GM18858 (cell line): ENCODE measurements around the gene JMJD4.

ENCODE experiments used
- ATAC-seq: cut with Tn5 transposase; IDR thresholded peaks from one replicate; pipeline ENCODE4 v1.9.1; 2021; ENCODE audit not compliant: unreplicated experiment

The JMJD4 gene

DNA sequence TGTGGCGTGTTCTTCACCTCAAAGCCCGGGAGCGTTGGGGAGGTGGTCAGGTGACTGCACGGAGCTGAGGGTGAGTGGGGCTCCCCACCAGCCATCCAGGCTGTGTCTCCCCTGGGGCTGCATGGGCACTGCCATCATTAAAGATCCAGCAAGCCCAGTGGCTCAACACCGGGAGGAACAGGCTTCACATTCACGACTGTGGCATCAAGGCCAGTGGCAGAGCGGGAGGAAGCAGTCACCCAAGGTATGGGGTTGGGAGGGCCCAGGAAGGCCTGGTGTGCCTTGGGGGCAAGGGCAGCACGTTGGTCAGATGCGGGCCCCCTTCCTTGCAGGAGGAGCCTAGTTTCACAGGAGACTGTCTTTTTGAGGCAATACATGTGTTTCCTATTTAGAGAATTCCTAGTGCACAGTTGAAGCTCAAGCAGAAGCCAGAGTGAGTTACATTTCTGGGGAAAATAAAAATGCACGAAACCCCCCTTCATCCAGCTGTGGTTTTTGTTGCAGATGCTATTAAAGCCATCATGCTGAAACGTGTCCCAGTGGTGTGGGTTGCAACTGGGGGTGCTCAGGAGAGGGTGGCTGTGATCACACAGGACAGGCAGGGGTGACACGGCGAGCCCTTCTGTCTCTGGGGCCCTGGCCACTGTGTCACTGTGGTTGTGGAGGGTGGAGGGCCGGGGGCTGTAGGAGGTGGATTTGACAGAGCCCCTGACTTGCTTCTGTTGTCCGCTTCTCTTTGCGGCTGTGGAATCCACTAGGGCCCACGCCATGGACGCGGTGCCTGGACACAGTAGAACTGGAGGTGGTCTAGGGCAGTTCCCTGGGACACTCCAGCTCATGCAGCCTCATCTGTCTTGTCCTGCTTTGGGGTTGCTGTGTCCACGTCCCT, 34.2 kb upstream of the JMJD4 start:
- no peak for ATAC-seq

- ATAC-seq, result no peak
Measured at GRCh38 chr1:227768640-227769039, 33.5 kb upstream of the JMJD4 start.

DNA sequence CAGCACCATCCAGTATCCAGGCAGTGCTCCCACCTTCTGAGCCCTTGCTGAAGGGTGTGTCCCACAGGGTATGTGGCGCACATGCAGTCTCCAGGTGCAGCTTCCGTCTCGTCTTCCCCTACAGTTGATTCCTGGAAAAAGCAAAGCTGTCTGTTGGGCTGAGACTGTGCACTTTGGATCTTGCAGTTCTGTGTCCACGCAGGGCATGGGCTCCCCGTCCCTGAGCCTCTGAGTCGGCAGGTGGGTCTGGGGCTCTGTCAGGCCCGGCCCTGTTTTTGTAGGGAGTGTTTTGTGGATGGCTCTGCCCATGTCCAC, 33.0 kb upstream of the JMJD4 start:
- ATAC-seq, result no peak

DNA sequence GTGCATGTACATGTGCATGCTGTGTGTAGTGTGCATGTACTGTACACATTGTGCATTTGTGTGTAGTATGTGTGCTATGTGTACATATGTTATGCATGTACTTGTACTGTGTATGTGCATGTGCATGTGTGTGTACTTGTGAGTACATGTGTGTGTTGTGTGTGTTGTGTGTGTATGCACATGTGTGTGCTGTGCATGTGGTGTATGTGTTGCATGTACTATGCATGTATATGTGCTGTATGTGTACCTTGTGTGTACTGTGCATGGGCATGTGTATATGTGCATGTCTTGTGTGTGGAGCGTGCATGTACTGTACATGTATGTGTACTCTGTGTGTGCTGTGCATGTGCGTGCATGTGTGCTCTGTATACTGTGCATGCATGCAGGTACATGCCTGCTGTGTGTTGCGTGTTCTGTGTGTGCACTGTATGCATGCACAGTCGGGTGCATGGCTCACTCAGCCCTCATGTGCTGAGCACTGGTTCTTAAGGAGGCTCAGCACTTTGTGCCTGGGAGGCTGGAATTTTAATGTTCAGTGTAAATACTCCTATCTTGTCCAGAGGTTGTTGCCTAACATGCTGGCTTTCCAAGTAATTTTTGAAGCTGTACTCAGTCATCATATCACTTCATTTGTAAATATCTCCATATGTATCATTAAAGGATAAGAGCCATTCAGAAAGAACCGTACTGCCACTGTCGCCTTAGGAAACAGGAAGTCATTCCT, 32.5 kb upstream of the JMJD4 start:
- no peak for ATAC-seq

DNA sequence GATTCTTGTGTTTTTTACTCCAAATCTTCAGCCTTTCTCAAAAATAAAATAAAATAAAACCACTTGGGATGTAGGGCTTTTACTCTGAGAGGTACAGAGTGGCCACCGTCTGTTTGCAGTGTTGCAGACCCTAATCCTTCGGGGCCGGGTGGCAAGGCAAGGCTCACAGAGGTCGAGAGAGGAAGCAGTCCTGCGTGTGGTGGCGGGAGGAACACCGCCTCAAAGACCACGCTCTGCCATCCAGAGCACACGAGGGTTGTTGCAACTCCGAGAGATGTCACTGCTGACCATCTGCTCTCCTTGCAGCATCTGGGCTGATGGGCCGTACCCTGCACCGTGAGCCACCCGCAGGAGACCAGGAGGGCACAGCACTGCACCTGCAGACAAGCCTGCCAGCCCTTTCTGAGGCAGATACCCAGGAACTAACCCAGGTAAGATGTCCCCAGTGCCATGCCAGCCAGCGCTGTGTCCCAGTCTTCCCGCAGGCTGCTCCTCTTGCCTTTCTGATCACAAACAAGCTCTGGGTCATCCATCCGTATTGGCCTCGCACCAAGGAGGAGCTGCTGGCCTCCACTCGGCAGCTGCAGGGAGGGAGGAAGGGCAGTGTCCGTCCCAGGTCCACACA, 31.7 kb upstream of the JMJD4 start:
- no peak for ATAC-seq

- ATAC-seq, result no peak
Measured at GRCh38 chr1:227766015-227766634, 31.0 kb upstream of the JMJD4 start.

DNA sequence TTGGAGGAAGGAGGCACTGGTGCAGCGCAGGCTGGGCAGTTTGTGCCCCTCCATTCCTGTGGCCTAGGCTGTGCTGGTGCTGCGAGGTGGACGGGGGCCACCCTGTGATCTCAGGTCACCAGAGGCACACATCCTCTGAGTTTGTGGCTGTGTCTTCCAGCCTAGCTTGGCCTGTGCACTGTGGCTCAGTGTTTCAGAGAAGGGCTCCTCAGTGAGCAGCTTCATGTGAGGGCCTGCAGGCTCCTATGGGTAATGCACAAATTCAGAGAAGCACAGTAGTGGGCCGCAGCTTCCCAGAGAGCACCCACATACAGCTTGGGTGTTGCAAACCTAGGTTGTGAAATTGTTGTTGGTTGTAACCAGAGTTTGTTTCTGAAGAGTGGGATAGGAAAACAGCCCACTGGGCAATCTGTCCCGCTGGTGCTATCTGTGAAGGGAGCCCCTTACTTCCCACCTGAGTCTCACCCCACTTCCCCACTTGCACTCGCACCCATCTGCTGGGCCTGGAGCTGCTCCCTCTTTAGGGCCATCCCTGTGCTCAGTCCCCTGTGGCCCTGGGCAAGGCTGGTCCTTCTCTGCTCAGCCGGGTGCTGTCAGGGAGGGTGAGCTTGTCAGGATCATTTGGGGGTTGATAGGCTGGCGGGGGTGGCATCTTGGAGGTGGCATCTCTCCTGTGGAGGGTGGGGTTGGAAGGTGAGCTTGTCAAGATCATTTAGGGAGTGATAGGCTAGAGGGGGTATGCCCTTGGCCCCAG, 30.3 kb upstream of the JMJD4 start:
- ATAC-seq, result no peak

DNA sequence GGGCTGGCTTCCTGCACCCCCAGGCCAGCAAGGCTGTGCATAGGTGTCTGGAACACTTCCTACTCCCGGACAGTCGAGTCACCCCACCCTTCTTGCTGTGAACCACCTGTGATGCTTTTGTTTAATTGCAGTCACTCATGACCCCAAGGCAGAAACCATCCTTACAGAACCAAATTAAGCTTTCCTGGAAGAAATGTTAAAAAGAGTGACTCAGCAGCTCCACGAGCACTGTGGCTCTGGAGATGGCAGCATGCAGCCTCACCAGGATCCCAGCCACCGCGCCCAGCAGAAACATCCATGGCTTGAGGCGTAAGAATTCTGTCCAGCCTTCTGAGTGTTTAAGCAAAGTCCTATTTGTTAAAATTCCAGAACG, 28.9 kb upstream of the JMJD4 start:
- ATAC-seq, result no peak

DNA sequence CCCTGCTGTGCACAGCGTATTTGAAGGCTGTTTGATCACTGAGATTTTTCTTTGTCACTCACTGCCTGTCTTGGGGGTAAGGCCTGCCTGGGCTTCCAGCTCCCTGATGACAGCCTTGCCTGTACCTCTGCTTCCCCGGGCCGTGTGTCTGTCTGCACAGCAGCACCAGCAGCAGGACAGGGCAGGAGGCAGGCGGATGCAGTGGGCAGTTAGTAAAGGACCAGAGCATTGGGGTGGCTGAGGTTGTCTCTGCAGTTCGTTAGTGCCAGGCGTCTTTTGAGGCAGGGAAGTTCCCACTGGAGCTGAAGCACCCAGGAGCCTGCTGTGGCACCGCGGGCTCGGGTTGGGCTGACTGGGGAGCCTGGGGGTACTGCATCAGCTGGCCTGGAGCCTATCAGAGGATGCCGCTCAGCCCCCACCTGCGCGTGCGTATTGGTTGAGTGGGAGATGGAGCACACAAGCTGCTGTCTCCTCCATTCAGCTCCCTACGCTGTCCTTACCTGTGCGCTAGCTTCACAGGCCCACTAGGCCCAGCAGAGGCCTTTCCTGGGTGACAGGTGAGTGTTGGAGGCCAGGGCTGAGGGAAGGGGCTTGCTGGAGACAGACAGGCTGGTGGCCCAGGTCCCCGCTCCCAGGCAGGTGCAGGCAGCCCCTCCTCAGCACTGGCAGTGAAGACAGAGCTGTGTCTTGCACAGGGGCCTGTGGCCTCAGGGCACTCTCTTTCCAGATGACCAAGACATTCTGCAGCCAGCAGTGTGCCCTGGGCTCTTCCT, 28.3 kb upstream of the JMJD4 start:
- no peak for ATAC-seq

- peak; percentile 59 for ATAC-seq
Measured at GRCh38 chr1:227762231-227762911, 27.3 kb upstream of the JMJD4 start.

DNA sequence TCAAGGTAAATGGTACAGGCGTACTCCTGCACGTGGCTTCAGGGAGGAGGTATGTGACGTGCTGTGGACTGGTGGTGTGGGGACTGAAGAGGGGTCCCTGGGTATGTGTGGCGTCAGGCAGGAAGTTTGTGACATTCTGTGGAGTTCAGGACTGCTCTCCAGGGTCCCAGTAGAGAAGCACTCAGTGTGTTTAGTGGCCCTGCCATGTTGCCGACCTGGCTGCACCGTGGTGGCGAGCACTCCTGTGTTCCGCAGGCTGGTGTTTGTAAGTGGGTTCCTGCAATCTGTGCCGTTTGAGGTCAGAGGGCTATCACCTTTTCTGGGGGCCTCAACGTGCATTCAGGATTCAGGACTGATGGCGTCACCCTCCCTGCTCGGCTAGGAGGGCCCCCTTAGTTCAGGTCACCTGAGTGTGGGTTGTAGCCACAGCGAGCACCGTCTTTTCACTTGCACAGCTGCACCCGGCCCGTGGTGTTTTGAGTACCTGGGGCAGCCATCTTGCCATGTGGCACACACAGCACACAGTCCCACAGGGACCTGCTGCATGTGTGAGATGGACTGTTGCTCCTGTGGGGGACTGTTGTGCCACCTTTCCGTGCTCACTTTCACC, 26.6 kb upstream of the JMJD4 start:
- ATAC-seq, result no peak

DNA sequence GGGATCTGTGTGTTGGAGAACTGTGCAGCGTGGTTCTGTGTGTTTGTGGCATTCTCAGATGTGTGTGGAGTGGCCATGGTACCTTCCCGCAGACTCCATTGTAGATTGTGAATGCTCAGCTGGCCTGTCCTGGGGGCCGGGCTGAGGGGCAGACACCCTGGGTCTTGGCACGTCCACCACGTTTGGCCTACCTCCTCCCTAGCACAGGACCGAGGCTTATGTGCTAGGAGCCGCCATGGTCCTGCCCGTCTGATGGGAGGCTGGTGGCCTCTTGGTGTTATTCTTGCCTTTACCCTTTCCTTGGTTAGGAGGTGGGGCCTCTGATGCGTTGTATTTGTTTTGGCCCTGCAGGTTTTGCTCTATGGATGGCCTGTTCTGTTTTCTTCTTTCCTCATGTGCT, 25.3 kb upstream of the JMJD4 start:
- ATAC-seq, result no peak

DNA sequence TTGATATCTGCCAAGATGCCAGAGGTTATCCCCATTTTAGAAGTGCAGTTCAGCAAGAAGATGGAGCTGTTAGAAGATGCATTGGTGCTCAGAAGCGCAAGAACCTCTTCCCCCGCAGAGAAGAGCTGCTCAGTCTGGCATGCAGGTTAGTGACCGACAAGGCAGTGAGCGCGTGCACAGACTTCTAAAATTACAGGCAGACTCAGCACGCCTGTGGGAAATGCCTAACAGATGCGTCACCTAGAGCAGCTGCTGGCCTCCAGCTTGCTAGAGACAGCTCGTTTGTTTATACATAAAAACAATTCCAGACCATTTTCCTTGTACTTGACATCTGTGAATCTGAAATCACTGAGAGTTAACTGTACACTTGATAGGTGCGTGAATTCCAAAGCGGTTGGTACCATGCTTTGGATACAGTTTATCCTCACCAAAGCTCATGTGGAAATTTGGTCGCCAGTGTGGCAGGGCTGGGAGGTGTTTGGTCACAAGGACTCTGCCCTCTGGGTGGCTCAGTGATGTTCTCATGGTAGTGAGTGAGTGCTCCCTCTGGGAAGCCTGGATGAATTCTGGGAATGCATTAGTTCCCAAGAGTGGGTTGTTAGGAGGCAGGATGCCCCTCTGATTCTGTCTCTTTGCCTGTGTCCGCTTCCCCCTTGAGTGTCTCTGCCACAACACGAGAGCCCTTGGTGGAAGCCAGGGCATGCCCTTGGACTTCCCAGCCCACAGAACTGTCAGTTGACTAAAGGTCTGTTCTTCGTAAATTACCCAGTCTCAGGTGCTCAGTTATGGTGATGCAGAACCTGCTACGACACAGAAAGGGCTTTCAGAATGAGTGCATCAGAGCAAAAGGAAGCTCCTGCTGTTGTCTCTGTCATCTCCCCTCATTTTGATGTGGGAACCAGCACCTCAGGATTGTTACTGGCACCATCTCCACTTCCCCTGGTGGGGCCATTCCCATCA, 24.5 kb upstream of the JMJD4 start:
- ATAC-seq, result no peak

GRCh38 chr1:227758366-227758765, 23.3 kb upstream of the JMJD4 start:
- ATAC-seq, result peak; percentile 44

DNA sequence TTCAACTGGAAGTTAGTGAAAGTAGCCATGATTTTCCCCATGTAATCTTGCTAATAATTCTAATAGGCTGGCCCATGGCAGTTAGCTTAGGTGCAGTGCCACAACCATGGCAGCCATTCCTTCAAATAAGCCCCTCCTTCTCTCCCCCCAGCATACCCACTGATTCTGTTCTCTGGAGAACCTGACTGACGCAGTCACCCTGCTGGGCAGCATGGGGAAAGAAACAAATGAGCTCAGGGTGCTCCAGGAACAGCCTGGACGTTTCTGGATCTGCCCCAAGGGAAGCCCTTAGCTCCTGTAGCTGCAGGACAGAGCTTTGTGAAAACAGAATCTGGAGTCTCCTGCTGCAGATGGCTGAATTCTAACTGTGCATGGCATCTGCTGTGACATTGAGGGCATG, 22.7 kb upstream of the JMJD4 start:
- ATAC-seq, result no peak

GRCh38 chr1:227756172-227756959, 21.3 kb upstream of the JMJD4 start:
- ATAC-seq, result no peak

DNA sequence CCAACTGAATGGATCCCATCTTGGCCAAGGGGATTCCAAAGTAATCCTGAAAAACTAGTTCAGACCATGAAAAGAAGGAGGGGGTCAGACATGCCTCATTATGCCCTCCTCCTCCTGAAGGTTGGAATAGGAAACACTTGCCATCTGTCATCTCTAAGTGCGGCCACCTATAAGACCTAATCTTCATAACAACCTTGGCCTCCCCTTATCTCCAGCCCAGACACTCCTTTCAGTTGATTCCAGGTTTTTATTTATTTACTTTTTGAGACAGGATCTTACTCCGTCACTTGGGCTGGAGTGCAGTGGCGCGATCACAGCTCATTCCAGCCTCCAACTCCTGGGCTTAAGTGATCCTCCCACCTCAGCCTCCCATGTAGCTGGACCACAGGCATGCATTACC, 19.9 kb upstream of the JMJD4 start:
- ATAC-seq, result no peak
